ENCODE data around the gene XPOT. TPM values are rescaled to one million over a fixed set of nuclear protein-coding genes. Genes with fewer than 3 reads are reported as not detected.

The XPOT gene
- total RNA-seq, 4 donors from 2014 or later: 24.5 to 27.6 (median 26.8) TPM

- H3K36me3 ChIP-seq: peaks cover 50 to 77% (median 70%) of the 10 kb centered on the region in 4 donors
- intact Hi-C loops (cut with DNase I): loop anchor here (10.0 kb wide), 1 partner anchor 72 kb away; no protein-coding TSS in a partner anchor
- TF ChIP-seq POLR2AphosphoS5 (IDR thresholded peaks at IDR 0.05) (no peak), EP300 (IDR thresholded peaks at IDR 0.05) (no peak), CTCF (IDR thresholded peaks at IDR 0.05) (no peak), POLR2A (IDR thresholded peaks at IDR 0.05; ENCODE audit: low read depth) (no peak)
- no peaks in the 10 kb centered on the region for H3K4me1 ChIP-seq
- WGBS: 94% methylated on average over 2 of the region's 2 CpGs
- H3K27me3 ChIP-seq: no peaks in the 10 kb centered on the region
- DNase-seq (ENCODE audit: extremely low spot score): no peak
- no peak overlapping the region for H3K4me3 ChIP-seq
- H3K9me3 ChIP-seq: no peaks in the 10 kb centered on the region
- H3K27ac ChIP-seq (replicated peaks in 1 of 4): no peak overlapping the region
Observed at GRCh38 chr12:64412459-64412858, 8.3 kb downstream of the XPOT start.

- TF ChIP-seq POLR2A (IDR thresholded peaks at IDR 0.05; ENCODE audit: low read depth) (no peak), POLR2AphosphoS5 (IDR thresholded peaks at IDR 0.05) (no peak), EP300 (IDR thresholded peaks at IDR 0.05) (no peak), CTCF (IDR thresholded peaks at IDR 0.05) (no peak)
- peaks cover 64 to 91% (median 83%) of the 10 kb centered on the region in 4 donors for H3K36me3 ChIP-seq
Observed at GRCh38 chr12:64413884-64414283, 9.7 kb downstream of the XPOT start.

GRCh38 chr12:64418209-64418608 lies 14.0 kb downstream of the XPOT start:
- Histone ChIP-seq H3K4me1 (no peaks in the 10 kb centered on the region), H3K4me3 (no peak overlapping the region), H3K27me3 (no peaks in the 10 kb centered on the region), H3K9me3 (no peaks in the 10 kb centered on the region), H3K27ac (replicated peaks in 1 of 4) (no peak overlapping the region), H3K36me3 (peaks cover 79 to 100% (median 94%) of the 10 kb centered on the region in 4 donors)
- no peak for DNase-seq (ENCODE audit: extremely low spot score)
- intact Hi-C loops (cut with DNase I): loop anchor here (10.0 kb wide), 1 partner anchor 67 kb away; no protein-coding TSS in a partner anchor
- no peak for TF ChIP-seq POLR2AphosphoS5 (IDR thresholded peaks at IDR 0.05)
- no peak for TF ChIP-seq CTCF (IDR thresholded peaks at IDR 0.05)
- TF ChIP-seq EP300 (IDR thresholded peaks at IDR 0.05): no peak
- no peak for TF ChIP-seq POLR2A (IDR thresholded peaks at IDR 0.05; ENCODE audit: low read depth)

More at GRCh38 chr12:64413884-64414283, 9.7 kb downstream of the XPOT start:
- Histone ChIP-seq H3K4me1 (no peaks in the 10 kb centered on the region), H3K4me3 (no peak overlapping the region), H3K9me3 (no peaks in the 10 kb centered on the region), H3K27ac (replicated peaks in 1 of 4) (no peak overlapping the region), H3K27me3 (no peaks in the 10 kb centered on the region)
- intact Hi-C loops (cut with DNase I): loop anchor here (10.0 kb wide), 1 partner anchor 71 kb away; no protein-coding TSS in a partner anchor
- 84% methylated on average over 2 of the region's 2 CpGs for WGBS
- DNase-seq (ENCODE audit: extremely low spot score): no peak

- Histone ChIP-seq H3K27me3 (no peaks in the 10 kb centered on the region), H3K4me1 (no peaks in the 10 kb centered on the region), H3K36me3 (peaks cover 80 to 100% (median 94%) of the 10 kb centered on the region in 4 donors), H3K9me3 (no peaks in the 10 kb centered on the region), H3K27ac (replicated peaks in 1 of 4) (no peak overlapping the region), H3K4me3 (no peak overlapping the region)
- TF ChIP-seq EP300 (IDR thresholded peaks at IDR 0.05): no peak
- no peak for TF ChIP-seq CTCF (IDR thresholded peaks at IDR 0.05)
- TF ChIP-seq POLR2AphosphoS5 (IDR thresholded peaks at IDR 0.05): no peak
- no peak for TF ChIP-seq POLR2A (IDR thresholded peaks at IDR 0.05; ENCODE audit: low read depth)
- no peak for DNase-seq (ENCODE audit: extremely low spot score)
- 92% methylated on average over 3 of the region's 3 CpGs for WGBS
- intact Hi-C loops (cut with DNase I): loop anchor here (10.0 kb wide), 1 partner anchor 65 kb away; no protein-coding TSS in a partner anchor
Observed at GRCh38 chr12:64419696-64420095, 15.5 kb downstream of the XPOT start.

GRCh38 chr12:64427988-64428387 lies 23.8 kb downstream of the XPOT start:
- intact Hi-C loops (cut with DNase I): no loop called here

More at GRCh38 chr12:64427988-64428387, 23.8 kb downstream of the XPOT start:
- DNase-seq (ENCODE audit: extremely low spot score): no peak
- TF ChIP-seq CTCF (IDR thresholded peaks at IDR 0.05): no peak
- no peak for TF ChIP-seq POLR2AphosphoS5 (IDR thresholded peaks at IDR 0.05)
- TF ChIP-seq EP300 (IDR thresholded peaks at IDR 0.05): no peak
- peaks cover 97 to 100% (median 100%) of the 10 kb centered on the region in 4 donors for H3K36me3 ChIP-seq
- no peaks in the 10 kb centered on the region for H3K4me1 ChIP-seq
- no peaks in the 10 kb centered on the region for H3K9me3 ChIP-seq
- 36% methylated on average over 1 of the region's 1 CpG for WGBS
- no peak overlapping the region for H3K4me3 ChIP-seq
- no peak overlapping the region for H3K27ac ChIP-seq (replicated peaks in 1 of 4)
- no peaks in the 10 kb centered on the region for H3K27me3 ChIP-seq

Measured in esophagus muscularis mucosa (tissue), 4 donors.